Hematopoietic multipotent progenitor cell treated with erythropoietin and hydrocortisone succinate and interleukin-3 and kit ligand, for 8 days (in vitro differentiated cells): ENCODE measurements around the gene TP53RK.

Experiments
- DNase-seq: peaks from one replicate; pipeline ENCODE4 v3.0.0-alpha.2; 2015

Gene TP53RK

DNA sequence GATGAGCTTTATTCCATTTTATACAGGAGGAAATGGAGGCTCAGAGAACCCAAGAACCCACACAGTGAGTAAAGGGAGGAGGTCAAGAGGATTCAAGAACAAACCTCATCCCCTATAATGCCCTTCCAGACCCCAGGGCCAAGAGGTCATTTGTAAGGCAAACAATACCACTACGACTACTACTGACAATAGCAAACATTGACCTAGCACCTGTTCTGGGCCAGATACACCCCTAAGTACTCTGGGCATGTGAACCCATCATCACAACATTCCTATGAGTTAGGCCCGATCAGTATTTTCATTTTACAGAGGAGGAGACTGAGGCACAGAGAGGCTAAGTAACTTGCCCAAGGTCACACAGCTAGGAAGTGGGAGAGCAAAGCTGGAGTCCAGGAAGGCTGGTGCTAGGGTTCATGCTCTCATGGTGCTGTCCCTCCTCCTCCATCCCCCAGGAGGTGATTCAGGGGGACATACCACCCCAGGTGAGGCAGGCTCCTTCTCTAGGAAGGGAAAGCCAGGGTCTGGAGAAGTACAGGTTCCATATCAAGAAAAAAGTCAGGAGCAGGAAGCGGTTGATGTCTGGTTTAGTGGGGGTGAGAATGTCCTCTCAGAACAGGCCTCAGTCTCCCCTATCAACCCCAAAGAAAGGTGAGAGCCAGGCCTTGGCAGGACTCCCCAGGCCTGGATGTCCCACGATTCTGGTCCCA, 51.7 kb downstream of the TP53RK start:
- DNase-seq: no peak

DNA sequence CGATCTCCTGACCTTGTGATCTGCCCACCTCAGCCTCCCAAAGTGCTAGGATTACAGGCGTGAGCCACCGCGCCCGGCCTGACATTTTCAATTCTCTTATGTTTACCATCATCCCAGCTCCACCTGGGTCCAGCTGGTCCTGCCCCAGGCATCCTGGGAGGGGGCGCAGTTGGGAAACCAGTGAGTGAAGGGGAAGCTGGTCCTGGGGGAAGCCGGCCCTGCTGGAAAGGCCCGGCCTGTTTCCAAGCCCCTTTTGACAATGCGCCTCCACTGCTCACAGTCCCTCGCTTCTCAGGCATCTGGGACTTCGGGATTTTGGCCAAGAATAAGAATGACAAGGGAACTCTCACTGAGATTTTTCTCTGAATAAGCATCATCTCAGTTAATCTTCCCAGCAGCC, 52.2 kb downstream of the TP53RK start:
- DNase-seq: no peak

DNA sequence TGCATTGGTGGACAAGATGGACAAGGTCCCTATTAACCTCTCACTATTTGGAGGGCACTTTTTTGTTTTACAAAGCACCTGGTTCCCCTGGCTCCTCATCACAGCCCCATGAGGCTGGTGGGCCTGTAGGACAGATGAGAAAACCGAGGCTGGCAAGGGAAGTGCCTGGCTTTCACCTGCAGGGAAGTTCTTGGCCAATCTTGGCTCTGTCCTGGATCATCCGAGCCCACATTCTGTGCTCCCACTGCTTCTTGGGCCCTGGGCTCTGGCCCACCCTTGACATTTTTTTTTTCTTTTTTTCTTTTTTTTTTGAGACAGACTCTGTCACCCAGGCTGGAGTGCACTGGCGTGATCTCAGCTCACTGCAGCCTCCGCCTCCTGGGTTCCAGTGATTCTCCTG, 52.7 kb downstream of the TP53RK start:
- DNase-seq: no peak

GRCh38 chr20:46635514-46636136, 53.6 kb downstream of the TP53RK start:
- peak; percentile 93 for DNase-seq

- DNase-seq: peak; percentile 80
Observed at GRCh38 chr20:46634528-46634927, 54.7 kb downstream of the TP53RK start.
